A673 (cell line): ENCODE results near the gene MON1A. TPM values are rescaled to one million over a fixed set of nuclear protein-coding genes. Genes with fewer than 3 reads are reported as not detected.

Experiments
- BruUV-seq: library from RNA; stranded (reverse); fragments of 400-500 nt; replicated peaks from 2 replicates; lab custom pipeline; 2021; lab: Mats Ljungman, UMichigan
- CTCF ChIA-PET: fragments of 300-600 bp; sonication (Branson Sonifier 250); formaldehyde crosslinking; loops from one replicate; lab custom pipeline; 2022; ENCODE audit warnings: antibody characterized with exemption; lab: Charles Lee
- POLR2A ChIA-PET: fragments of 300-600 bp; sonication (Branson Sonifier 250); formaldehyde crosslinking; loops from one replicate; lab custom pipeline; 2022; ENCODE audit warnings: antibody characterized with exemption; ENCODE audit not compliant: low non-redundant PET; lab: Charles Lee
- DNase-seq: peaks from one replicate; pipeline ENCODE4 v3.0.0-alpha.2; 2015; ENCODE audit warnings: low spot score
- H3K27ac ChIP-seq: fragments of 200-600 bp; sonication (generic); 2 replicates; pipeline ENCODE4 v1.5.1; 2016; ENCODE audit warnings: mixed run types, low read depth, mild to moderate bottlenecking, mixed read lengths, antibody characterized with exemption, low read length; ENCODE audit not compliant: poor library complexity, severe bottlenecking
- H3K27me3 ChIP-seq: fragments of 200-600 bp; sonication (generic); replicated peaks from 2 replicates; pipeline ENCODE4 v1.6.1; 2017; ENCODE audit warnings: mixed run types, low read depth, mild to moderate bottlenecking, mixed read lengths, antibody characterized with exemption, low read length; ENCODE audit not compliant: insufficient read depth, poor library complexity
- H3K36me3 ChIP-seq: fragments of 200-600 bp; sonication (generic); 2 replicates; pipeline ENCODE4 v1.6.1; 2016; ENCODE audit warnings: mixed run types, mild to moderate bottlenecking, mixed read lengths, antibody characterized with exemption, low read length; ENCODE audit not compliant: insufficient read depth, poor library complexity, severe bottlenecking
- H3K4me1 ChIP-seq: fragments of 200-600 bp; sonication (generic); 2 replicates; pipeline ENCODE4 v1.6.1; 2017; ENCODE audit warnings: mixed run types, mild to moderate bottlenecking, mixed read lengths, antibody characterized with exemption, low read length; ENCODE audit not compliant: insufficient read depth, poor library complexity, severe bottlenecking
- H3K4me3 ChIP-seq: fragments of 200-600 bp; sonication (generic); 2 replicates; pipeline ENCODE4 v1.5.1; 2016; ENCODE audit warnings: low read depth, mixed run types, mild to moderate bottlenecking, mixed read lengths, low read length; ENCODE audit not compliant: poor library complexity, severe bottlenecking
- H3K9me3 ChIP-seq: fragments of 200-600 bp; sonication (generic); 2 replicates; pipeline ENCODE4 v1.6.1; 2016; ENCODE audit warnings: mixed run types, low read depth, mild to moderate bottlenecking, mixed read lengths, antibody characterized with exemption, low read length; ENCODE audit not compliant: poor library complexity, severe bottlenecking
- EZH2 ChIP-seq: fragments of 200-600 bp; sonication (generic); IDR thresholded peaks from 2 replicates; pipeline ENCODE4 v1.6.1; 2017; ENCODE audit warnings: borderline replicate concordance, low read depth, mild to moderate bottlenecking, mixed read lengths, antibody characterized with exemption, low read length; ENCODE audit not compliant: poor library complexity, severe bottlenecking
- intact Hi-C: fragments of 100-400 bp; cut with micrococcal nuclease; formaldehyde crosslinking; loops from one replicate; pipeline ENCODE4 v1.10.0; 2022; ENCODE audit not compliant: unreplicated experiment
- total RNA-seq: library from RNA; stranded (reverse); gene quantifications from 2 replicates; pipeline ENCODE4 v1.2.3, GENCODE V29; 2021
- TF ChIP-seq, protein P1 (sequence below): fragments of 300-800, 200-600 bp; sonication (generic); conservative IDR thresholded peaks from 2 replicates; pipeline ENCODE4 v1.5.1; 2017; ENCODE audit warnings: low read depth, mild to moderate bottlenecking, antibody characterized with exemption, low read length, moderate library complexity, mixed read lengths

The MON1A gene
- total RNA-seq, 1 experiment from 2014 or later: 7.5 TPM

DNA sequence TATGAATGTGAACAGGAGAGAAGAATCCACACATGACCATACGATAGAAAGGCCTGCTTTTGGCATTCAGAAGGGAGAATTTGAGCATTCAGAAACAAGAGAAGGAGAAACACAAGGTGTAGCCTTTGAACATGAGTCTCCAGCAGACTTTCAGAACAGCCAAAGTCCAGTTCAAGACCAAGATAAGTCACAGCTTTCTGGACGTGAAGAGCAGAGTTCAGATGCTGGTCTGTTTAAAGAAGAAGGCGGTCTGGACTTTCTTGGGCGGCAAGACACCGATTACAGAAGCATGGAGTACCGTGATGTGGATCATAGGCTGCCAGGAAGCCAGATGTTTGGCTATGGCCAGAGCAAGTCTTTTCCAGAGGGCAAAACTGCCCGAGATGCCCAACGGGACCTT lies 38.7 kb upstream of the MON1A start:
- CTCF ChIA-PET: no interaction called here
- intact Hi-C loops: no loop called here
- no peak overlapping the region for H3K4me3 ChIP-seq
- POLR2A ChIA-PET: no interaction called here
- DNase-seq: no peak
- H3K27ac ChIP-seq: no peak overlapping the region
- no peaks in the 10 kb centered on the region for H3K4me1 ChIP-seq
- H3K36me3 ChIP-seq: peaks cover 3% of the 10 kb centered on the region
- no peaks in the 10 kb centered on the region for H3K27me3 ChIP-seq
- no peaks in the 10 kb centered on the region for H3K9me3 ChIP-seq
- no peak for TF ChIP-seq EZH2
- TF ChIP-seq, protein P1, sequence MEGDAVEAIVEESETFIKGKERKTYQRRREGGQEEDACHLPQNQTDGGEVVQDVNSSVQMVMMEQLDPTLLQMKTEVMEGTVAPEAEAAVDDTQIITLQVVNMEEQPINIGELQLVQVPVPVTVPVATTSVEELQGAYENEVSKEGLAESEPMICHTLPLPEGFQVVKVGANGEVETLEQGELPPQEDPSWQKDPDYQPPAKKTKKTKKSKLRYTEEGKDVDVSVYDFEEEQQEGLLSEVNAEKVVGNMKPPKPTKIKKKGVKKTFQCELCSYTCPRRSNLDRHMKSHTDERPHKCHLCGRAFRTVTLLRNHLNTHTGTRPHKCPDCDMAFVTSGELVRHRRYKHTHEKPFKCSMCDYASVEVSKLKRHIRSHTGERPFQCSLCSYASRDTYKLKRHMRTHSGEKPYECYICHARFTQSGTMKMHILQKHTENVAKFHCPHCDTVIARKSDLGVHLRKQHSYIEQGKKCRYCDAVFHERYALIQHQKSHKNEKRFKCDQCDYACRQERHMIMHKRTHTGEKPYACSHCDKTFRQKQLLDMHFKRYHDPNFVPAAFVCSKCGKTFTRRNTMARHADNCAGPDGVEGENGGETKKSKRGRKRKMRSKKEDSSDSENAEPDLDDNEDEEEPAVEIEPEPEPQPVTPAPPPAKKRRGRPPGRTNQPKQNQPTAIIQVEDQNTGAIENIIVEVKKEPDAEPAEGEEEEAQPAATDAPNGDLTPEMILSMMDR: no peak
- BruUV-seq: no TSS peak

DNA sequence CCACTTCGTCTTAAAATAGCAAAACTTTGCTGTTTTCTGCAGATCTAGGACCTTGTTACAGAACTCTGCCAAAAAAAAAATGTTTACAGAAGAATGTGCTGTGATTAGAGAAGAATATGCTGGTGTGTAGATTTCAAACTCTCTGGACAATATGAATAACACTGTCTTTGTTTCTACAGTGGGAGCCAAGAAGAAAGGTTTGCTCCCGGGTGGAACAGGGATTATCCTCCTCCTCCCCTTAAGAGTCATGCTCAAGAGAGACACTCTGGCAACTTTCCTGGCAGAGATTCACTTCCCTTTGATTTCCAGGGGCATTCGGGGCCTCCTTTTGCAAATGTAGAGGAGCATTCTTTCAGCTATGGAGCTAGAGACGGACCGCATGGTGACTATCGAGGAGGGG lies 37.7 kb upstream of the MON1A start:
- Histone ChIP-seq H3K9me3 (no peaks in the 10 kb centered on the region), H3K4me1 (no peaks in the 10 kb centered on the region), H3K27me3 (no peaks in the 10 kb centered on the region), H3K4me3 (no peak overlapping the region), H3K36me3 (peaks cover under 1% of the 10 kb centered on the region), H3K27ac (no peak overlapping the region)
- intact Hi-C loops: no loop called here
- no TSS peak for BruUV-seq
- ChIA-PET CTCF (no interaction called here), POLR2A (no interaction called here)
- peak; percentile 1 for DNase-seq
- TF ChIP-seq, protein P1: no peak
- TF ChIP-seq EZH2: no peak

DNA sequence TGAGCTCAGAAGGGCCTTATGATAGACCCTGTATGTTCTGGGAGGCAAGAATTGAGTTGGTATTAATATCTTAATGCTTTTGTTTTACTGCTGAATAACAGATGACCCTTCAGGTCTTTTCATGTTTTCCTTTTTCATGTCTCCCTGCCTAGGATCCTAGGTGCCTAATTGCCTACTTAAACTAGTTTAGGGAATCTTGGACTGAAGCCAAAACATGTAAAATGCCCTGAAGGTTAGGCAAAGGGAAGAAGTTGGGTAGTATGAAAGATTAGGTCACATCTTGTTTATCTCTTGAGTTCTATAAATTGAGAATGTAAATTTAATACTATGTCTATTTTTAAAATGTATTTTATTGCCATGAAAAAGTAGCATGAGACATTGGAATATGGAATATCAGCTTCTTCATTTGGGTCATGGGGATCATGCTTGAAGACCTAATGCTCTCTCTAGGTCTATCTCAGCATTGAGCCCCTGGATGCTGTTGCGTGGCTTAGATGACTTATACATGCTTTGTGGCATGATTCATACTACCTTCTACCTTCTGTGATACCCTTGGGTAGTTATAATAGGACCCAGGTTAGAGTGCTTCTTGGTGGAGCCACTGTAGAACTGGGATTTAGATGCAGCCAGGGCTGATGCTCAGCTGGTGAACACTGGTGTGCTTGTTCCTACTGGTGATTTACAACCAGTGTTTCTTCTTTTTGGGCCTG lies 36.8 kb upstream of the MON1A start:
- Histone ChIP-seq H3K27ac (no peak overlapping the region), H3K4me1 (no peaks in the 10 kb centered on the region), H3K27me3 (no peaks in the 10 kb centered on the region), H3K4me3 (no peak overlapping the region), H3K36me3 (no peaks in the 10 kb centered on the region), H3K9me3 (no peaks in the 10 kb centered on the region)
- no TSS peak for BruUV-seq
- ChIA-PET POLR2A (no interaction called here), CTCF (no interaction called here)
- TF ChIP-seq, protein P1: no peak
- no peak for TF ChIP-seq EZH2
- no peak for DNase-seq
- intact Hi-C loops: no loop called here
